Stimulated activated CD4-positive, alpha-beta T cell treated with anti-CD3 and anti-CD28 coated beads, Interleukin-12 subunit alpha, Interleukin-12 subunit beta, amount 100 ng/mL, for 24 hours (primary cell): ENCODE results near the gene TSC22D4.
"Not testable (repeated sequence)": the region's sequence is repeated elsewhere in the genome, so short reads cannot be mapped to it uniquely, and the experiment has no call there.

Experiments used
- DNase-seq, 2 experiments: peaks; one replicate each; pipeline ENCODE4 v3.0.0-alpha.2; 2020; ENCODE audit warnings: low read depth in 2 of 2

The TSC22D4 gene

DNA sequence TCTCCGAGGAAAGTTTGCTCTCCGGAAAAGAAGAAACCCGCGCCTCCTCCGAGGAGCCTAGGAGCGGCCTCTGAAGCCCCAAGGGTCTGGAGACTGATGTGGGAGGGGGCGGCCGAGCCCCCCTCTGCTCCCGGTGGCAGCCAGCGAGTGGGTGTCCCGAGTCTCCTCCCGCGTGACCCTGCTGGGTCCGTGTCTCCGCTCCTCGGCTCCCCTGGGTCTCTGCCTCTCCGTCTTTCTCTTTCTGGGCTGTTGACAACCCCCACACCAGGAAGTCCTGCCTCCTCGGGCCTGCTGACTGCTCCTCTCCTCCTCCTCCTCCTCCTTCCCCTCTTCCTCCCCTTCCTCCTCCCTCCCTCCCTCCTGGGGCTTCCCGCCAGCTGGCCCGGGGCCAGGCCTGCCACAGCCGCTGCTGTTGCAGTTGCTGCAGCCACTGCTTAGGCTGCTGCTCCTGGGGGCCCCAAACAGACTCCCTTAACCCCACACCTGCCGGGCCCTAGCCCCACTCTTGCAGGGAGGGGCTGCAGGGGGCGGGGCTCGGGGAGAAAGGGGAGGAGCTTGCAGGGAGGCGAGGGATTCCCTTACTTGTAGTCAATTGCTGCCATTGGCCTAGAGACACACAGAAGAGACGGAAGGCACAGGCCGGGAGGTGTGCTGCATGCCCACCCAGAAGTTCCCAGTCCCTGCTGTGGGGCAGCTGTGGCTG is at the start of gene TSC22D4:
TSS of gene TSC22D4 (minus strand) at position 257 of the 703 bp plus-strand sequence. CDS start 1,176 bp downstream, outside the sequence.
- DNase-seq: peak; percentile 74 to 87

DNA sequence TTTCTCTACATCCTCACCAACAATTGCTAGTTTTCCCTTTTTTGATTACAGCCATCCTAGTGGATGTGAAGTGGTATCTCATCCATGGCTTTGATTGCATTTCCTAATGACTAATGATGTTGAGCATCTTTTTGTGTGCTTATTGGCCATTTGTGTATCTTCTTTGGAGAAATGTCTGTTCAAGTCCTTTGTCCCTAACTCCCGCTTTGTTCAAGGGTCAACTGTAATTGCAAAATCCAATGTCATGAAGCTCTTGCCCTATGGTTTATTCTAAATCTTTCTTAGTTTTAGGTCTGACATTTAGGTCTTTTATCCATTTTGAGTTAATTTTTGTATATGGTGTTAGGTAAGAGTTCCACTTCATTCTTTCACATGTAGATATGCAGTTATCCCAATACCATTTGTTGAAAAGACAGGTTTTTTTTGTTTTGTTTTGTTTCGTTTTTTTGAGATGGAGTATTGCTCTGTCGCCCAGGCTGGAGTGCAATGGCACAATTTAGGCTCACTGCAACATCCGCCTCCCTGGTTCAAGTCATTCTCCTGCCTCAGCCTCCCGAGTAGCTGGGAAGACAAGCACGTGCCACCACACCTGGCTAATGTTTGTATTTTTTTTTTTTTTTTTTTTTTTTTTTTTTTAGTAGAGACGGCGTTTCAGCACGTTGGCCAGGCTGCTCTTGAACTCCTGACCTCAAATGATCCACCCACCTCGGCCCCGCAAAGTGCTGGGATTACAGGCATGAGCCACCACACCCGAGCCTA is 49.3 kb upstream of the TSC22D4 start:
- DNase-seq: not testable (repeated sequence)

DNA sequence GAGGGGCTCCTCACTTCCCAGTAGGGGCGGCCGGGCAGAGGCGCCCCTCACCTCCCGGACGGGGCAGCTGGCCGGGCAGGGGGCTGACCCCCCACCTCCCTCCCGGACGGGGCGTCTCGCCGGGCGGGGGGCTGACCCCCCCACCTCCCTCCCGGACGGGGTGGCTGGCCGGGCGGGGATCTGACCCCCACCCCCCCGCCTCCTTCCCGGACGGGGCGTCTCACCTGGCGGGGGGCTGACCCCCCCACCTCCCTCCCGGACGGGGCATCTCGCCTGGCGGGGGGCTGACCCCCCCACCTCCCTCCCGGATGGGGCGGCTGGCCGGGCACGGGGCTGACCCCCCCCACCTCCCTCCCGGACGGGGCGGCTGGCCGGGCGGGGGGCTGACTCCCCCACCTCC is 44.2 kb upstream of the TSC22D4 start:
- not testable (repeated sequence) for DNase-seq

DNA sequence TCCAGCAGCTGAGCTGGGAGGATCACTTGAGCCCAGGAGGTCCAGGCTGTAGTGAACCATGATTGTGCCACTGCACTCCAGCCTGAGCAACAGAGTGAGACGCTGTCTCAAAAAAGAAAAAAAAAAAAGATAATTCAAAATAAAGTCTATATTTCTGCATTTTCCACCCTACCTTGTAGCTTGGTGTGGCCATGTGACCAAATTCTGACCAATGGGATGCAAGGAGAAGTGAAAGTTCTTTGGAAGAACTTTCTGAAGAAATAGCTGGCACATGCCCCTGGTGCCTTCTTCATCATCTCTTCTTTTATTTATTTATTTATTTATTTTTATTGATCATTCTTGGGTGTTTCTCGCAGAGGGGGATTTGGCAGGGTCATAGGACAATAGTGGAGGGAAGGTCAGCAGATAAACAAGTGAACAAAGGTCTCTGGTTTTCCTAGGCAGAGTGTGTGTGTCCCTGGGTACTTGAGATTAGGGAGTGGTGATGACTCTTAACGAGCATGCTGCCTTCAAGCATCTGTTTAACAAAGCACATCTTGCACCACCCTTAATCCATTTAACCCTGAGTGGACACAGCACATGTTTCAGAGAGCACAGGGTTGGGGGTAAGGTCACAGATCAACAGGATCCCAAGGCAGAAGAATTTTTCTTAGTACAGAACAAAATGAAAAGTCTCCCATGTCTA is 43.0 kb upstream of the TSC22D4 start:
- DNase-seq: not testable (repeated sequence)

DNA sequence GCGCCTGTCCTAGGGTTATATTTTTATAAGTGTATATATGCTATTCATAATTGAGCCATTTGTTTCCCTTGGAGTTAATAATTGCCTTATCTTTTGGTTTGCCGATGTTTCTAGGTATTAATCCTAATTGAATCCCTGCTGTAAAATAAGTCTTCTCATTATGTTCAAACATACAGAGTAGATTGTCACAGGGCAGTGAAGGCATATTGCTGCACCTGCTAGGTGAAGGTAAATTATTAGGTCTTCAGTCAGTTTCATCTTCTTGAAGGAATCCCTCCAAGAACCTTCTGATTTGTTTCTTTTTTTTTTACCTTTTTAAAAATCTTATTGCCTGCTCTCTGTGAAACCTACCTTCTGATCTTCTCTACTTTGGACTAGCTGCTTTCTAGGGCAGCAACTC is 42.1 kb upstream of the TSC22D4 start:
- no peak for DNase-seq

DNA sequence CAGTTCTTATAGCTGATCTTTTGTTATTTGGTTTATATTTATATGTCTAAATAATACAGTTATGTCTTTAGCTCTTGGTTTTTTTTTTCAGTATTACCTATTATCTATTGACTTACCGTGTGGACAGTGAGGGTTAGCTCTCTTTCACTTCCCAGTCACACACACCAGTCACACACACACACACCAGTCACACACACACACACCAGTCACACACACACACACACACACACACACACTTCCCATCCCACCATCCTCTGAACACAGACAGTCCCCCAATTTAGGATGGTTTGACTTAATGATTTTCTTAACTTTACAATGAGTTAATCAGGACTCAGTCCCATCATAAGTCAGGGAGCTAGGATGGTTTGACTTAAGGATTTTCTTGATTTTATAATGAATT is 41.1 kb upstream of the TSC22D4 start:
- no peak for DNase-seq

DNA sequence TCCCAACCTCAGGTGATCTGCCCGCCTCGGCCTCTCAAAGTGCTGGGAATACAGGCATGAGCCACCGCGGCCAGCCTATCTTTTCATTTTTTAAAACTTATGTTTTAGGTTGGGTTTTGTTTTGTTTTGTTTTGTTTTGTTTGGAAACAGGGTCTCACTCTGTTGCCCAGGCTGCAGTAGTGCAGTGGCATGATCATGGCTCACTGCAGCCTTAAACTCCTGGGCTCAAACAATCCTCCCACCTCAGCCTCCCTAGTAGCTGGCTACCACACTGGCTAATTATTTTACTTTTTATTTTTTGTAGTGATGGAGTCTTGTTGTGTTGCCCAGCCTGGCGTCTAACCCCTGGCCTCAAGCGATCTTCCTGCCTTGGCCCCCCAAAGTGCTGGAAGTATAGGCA is 40.6 kb upstream of the TSC22D4 start:
- DNase-seq: no peak

DNA sequence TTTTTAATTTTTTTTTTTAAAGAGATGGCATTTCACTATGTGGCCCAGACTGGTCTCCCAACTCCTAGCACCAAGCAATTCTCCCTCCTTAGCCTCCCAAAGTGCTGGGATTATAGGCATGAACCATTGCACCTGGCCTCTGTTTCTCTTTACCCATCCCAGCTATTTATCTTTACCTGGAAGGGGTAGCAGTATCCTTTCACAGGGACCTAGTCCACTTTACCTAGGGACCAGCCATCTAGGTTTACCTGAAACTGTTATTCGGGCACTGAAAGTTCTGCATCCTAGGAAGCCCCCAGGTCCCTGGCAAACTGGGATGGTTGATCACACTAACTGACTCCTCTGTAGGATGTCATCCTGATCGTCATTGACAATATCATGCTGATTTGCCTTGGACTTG is 38.3 kb upstream of the TSC22D4 start:
- DNase-seq: no peak

DNA sequence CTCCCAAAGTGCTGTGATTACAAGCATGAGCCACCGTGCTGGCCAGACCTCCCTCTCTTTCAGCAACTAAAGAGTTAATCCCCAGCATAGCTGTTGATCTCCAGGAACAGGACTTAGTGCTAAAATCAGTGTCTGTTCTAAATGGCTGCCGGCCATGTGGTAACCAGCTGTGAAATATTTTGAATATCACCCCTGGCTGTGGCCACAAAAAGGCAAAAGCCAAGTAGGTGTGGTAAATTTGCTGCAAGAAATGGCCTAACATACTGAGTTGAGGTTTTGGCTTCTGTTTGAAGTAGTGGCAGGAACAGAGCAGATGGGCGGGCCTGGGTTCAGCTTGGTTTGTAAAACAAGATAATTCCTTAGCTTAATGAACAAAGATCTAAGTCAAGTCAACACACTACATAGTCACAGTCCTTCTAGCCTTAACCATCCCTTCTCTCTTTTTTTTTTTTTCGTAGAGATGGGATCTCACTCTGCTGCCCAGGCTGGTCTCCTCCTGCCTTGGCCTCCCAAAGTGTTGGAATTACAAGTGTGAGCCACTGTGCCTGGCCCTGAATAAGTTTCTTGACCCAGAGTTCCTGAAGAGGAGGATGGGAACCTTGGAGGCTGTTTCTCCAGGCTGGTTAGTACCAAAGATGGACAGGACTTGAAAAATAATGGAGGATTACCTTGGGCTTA is 37.3 kb upstream of the TSC22D4 start:
- DNase-seq: no peak

DNA sequence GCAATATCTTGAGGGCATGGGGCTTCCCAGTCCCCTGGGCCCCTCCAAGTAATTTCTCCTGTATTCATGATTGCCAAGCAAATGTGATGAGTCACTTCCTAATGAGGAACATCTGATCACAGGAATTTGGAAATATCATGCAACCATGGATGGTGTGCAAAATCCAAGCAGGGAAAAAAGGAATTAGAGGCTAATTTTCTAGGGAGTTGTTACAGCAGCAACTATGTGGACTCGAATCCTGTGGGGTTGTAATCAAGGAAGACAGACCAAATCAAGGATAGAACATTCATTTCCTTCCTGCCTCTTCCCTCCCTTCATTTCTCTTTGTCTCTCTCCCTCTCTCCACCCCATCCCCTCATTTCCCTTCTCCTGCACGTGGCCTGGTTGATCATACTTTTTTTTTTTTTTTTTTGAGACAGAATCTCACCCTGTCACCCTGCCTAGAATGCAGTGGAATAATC is 36.1 kb upstream of the TSC22D4 start:
- DNase-seq: no peak

DNA sequence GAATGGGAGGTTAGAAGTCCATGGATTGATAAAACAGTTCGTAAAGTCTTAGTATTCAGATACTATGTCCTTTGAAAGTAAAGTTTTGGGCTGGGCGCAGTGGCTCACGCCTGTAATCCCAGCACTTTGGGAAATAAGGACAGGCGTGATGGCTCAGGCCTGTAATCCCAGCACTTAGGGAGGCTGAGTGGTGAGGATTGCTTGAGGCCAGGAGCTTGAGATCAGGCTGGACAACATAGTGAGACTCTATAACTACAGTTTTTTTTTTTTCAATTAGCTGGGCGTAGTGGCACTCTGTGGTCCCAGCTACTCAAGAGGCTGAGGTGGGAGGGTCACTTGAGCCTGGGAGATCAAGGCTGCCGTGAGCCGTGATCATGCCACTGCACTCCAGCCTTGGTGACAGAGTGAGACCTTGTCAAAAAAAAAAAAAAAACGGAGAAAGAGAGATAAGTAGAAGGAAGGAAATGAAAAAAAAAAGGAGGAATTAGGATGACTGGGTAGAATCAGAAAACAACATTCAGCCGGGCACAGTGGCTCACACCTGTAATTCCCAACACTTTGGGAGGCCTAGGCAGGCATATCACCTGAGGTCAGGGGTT is 34.3 kb upstream of the TSC22D4 start:
- no peak for DNase-seq

DNA sequence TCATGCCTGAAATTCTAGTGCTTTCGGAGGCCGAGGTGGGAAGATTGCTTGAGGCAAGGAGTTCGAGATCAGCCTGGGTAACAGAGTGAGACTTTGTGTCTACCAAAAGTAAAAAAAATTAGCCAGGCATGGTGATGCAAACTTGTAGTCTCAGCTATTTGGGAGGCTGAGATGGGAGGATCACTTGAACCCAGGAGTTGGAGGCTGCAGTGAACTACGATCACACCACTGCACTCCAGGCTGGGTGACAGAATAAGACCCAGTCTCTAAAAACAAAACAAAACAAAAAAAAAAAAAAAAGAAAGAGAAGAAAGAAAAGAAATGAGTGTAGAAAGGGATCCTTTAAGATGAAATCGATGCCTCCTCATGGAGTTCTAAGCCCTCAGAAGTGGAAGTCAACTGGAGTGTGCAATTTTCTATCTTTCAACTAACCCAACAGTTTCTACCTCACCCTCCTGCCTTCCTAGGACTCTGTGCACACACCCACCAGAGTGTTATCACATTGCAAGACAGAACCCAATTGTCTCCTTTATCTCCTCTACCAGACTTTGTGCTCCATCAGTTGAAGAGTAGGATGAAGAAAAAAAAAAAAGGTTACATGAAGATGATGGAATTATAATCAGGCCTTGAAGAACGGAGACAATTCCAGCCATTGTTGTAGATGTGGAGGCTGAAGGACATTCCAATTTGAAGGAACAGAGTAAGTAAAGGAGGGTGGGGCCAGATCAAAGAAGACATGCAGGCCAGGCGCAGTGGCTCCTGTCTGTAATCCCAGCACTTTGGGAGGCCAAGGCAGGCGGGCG is 31.6 kb upstream of the TSC22D4 start:
- DNase-seq: no peak

DNA sequence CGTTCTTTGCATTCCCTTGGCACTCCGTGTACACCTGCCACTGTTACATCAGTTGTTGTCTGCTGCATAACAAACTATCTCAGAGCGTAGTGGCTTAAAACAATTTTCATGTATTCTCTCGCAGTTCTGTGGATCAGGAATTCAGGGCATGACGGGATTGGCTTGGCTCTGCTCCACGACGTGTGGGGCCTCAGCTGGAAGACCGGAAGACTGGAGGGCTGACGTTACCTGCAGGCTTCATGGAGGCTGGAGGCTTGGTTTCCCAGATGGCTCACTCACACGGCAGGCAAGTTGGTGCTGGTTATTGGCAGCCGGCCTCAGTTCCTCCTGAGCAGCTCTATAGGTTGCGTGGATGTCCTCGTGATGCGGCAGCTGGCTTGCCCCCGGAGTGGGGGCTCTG is 30.2 kb upstream of the TSC22D4 start:
- DNase-seq: no peak

DNA sequence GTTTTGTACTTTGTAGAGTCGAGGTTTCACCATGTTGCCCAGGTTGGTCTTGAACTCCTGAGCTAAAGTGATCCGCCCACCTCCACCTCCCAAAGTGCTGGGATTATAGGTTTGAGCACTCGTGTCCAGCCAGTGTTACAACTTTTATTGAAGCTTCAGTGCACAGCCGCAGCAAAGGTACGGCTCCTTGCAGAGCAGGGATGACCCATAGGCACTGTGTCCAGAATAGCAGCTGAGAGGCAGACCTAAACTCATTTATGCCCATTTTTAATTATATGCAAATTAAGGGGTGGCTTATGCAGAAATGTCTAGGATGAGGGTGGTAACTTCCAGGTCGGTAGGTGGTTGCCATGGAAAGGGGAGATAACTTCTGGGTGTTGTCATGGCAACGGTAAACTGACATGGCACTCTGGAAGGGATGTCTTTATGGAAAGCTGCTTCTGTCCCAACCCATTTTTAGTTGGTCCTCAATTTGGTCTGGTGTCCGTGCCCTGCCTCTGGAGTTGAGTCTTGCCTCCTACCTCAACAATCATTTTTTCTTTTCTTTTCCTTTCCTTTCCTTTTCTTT is 27.4 kb upstream of the TSC22D4 start:
- no peak for DNase-seq

DNA sequence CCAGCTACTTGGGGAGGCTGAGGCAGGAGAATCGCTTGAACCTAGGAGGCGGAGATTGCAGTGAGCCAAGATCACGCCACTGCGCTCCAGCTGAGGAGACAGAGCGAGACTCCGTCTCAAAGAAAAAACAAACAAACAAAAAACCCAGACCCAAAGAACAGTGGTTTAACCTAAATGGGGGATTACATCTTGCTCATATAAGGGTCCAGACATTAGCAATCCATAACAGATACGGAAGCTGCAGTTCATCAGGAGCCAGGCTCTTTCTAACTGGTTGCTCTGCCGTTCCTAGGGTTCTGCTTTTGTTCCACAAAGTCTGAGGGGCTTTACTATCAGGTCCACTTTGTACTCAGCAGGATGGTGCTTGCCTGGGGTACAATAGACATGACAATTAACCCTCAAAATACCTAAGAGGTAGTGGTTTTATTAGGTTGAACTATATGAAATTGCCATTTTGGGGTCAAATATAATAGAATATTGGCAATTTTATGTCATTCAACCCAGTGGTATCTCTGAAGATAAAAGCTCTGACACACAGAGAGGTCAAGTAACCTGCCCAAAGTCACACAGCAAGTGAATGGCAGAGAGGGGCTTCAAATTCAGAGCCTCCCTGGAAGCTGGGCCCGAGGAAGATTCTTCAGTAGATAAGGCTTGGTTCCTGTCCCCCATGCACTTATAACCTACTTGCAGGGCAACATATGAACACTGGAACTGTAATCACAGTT is 26.0 kb upstream of the TSC22D4 start:
- no peak for DNase-seq

DNA sequence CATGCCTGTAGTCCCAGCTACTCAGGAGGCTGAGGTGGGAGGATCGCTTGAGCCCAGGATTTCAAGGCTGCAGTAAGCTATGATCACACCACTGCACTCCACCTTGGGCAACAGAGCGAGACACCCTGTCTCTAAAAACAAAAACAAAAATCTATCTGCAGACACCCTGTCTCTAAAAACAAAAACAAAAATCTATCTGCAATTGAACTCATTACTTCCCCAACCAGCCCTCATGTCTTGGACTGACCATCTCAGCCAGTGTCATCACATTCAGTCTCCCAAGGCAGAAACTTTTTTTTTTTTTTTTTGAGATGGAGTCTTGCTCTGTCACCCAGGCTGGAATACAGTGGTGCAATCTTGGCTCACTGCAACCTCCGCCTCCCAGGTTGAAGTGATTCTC is 25.0 kb upstream of the TSC22D4 start:
- not testable (repeated sequence) for DNase-seq

DNA sequence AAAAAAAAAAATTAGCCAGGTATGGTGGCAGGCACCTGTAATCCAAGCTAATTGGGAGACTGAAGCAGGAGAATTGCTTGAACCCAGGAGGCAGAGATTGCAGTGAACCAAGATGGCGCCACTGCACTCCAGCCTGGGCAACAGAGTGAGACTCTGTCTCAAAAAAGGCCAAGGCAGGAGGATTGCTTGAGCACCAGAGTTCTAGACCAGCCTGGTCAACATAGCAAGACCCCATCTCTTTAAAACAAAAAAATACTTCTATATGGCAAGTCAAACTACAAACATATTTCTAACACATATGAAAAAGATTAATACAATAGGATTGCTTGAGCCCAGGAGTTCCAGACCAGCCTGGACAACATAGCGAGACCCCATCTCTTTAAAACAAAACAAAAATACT is 21.7 kb upstream of the TSC22D4 start:
- not testable (repeated sequence) for DNase-seq

DNA sequence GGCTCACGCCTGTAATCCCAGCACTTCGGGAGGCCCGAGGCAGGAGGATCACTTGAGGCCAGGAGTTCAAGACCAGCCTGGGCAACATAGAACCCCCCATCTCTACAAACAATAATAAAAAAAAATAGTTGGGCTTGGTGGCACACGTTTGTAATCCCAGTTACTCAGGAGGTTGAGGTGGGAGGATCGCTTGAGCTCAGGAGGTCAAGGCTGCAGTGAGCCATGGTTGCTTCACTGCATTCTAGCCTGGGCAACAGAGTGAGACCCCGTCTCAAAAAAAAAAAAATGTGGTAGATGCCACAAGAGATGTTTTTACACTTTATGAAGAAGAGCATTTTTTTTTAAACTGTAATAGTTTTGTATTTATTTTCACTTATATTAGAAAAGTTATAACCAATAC is 17.5 kb upstream of the TSC22D4 start:
- DNase-seq: no peak

DNA sequence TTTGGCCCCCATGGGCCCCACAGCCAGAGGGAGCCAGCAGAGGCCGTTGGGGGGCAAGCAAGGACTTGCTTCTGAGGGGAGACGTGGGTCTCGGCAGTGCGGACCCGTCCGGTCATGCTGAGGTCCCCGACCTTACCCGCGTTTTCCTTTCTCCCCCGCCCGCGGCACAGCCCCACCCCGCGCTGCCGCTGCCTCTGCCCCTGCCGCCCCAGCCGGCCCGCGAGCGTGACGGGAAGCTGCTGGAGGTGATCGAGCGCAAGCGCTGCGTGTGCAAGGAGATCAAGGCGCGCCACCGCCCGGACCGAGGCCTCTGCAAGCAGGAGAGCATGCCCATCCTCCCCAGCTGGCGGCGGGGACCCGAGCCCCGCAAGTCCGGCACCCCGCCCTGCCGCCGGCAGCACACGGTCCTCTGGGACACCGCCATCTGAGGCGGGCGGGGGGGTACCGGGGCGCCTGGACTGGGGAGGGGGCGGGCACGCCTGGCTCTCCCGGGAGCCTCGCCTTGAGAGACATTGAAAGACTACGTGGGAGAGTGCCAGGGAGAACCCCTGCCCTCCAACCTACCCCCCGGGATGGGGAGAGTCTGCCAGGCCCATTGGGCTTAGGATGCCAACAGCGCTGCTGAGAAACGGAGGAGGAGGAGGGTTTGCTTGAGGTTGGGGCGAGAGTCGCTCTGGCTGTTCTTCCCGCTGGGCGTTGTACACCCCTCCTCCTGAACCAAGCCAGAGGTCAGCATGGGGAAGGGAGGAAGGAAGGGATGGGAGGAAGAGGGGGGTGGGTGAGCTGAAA is 14.7 kb upstream of the TSC22D4 start:
- peak; percentile 37 to 45 for DNase-seq
